ENCODE data around the gene PRICKLE3.
"Not testable (repeated sequence)": the region's sequence is repeated elsewhere in the genome, so short reads cannot be mapped to it uniquely, and the experiment has no call there.

DNA sequence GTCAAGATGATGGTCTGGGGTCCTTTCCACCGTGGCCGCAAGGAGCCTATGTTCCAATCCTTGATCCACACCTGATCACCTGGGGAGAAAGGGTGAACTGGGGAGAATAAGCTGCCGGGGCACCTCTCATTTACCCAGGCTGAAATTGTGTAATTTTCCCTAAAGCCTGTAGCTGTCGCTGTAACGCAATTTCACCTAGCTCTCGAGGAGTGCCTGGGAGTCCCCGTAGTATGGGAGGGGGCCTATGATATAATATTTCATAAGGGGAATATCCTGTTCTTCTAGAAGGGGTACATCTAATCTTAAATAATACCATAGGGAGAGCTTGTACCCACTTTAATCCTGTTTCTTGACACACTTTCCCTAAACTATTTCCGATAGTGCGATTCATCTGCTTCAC lies 43.9 kb downstream of the PRICKLE3 start:
- peak; percentile 13 to 44 (median 30) for TF ChIP-seq CTCF (IDR thresholded peaks at IDR 0.05)
- not testable (repeated sequence) for TF ChIP-seq POLR2A (IDR thresholded peaks at IDR 0.05)

Measured in adrenal gland (tissue), 5 donors.